ENCODE measurements around the gene ZSWIM5.
"Not testable (repeated sequence)": the region's sequence is repeated elsewhere in the genome, so short reads cannot be mapped to it uniquely, and the experiment has no call there.

Gene ZSWIM5

DNA sequence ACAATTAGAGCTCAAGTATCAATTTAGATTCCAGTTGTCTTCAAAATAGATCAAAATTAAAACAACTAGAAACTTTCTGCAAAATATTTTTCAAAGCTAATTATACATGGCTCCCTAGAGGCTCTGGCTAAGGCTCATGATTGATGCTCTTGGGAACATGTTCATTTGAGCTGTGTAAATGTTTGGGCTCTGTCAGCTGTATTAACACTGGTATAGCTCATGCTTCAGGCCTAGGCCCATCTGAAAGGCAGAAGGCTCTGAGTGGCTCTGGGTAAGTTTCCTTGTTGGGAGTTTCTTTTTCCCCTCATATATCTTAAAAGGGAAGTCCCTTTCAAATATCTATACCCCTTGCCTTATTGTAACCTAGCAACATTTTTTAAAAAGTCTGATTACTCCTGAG lies 113.1 kb downstream of the ZSWIM5 start:
- DNase-seq (ENCODE audit: low spot score) = no peak

DNA sequence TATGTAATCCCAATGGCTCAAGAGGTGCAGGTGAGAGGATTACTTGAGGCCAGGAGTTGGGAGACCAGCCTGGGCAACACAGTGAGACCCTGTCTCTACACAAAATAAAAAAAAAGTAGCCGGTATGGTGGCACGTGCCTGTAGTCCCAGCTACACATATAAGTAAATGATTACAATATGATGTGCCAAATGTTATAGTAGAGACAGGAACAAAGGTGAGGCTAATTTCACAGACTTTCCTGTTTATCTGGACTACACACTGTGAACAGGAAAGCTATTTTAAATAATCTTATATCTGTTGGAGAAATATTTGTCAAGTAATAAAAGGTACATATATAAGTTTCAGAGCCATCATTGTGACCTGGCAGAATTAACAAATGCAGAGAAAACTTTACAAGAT lies 116.7 kb downstream of the ZSWIM5 start:
- no peak for DNase-seq (ENCODE audit: low spot score)

GRCh38 chr1:45084562-45084961 lies 121.8 kb downstream of the ZSWIM5 start:
- DNase-seq (ENCODE audit: low spot score) = no peak

- DNase-seq (ENCODE audit: low spot score) = no peak
Observed at GRCh38 chr1:45079533-45079932, 126.9 kb downstream of the ZSWIM5 start.

DNA sequence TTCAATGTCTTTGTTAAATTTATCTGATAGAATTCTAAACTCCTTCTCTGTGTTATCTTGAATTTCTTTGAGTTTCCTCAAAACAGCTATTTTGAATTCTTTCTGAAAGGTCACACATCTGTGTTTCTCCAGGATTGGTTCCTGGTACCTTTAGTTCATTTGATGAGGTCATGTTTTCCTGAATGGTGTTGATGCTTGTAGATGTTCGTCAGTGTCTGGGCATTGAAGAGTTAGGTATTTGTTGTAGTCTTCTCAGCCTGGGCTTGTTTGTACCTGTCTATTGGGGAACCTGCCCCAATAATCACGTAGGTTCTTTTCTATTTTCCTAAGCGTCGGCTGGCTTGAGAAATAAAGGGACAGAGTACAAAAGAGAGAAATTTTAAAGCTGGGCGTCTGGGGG lies 129.4 kb downstream of the ZSWIM5 start:
- not testable (repeated sequence) for DNase-seq (ENCODE audit: low spot score)

- DNase-seq (ENCODE audit: low spot score) = no peak
Observed at GRCh38 chr1:45071567-45071966, 134.8 kb downstream of the ZSWIM5 start.

DNA sequence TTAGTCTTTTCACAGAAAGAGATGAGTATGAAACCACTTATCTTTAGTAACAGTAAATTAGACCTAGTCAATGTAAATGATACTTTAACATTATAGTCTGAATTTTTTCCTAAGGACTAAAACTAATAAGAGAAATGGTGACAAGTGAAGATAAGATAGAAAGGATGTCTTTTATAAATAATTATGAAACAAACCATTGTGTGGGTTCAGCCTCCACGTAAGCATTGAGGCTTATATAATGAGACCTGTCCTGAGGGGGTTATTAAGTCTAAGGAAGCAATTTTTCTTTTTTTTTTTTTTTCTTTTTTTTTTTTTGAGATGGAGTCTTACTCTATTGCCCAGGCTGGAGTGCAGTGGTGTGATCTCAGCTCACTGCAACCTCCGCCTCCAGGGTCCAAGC lies 138.6 kb downstream of the ZSWIM5 start:
- no peak for DNase-seq (ENCODE audit: low spot score)

DNA sequence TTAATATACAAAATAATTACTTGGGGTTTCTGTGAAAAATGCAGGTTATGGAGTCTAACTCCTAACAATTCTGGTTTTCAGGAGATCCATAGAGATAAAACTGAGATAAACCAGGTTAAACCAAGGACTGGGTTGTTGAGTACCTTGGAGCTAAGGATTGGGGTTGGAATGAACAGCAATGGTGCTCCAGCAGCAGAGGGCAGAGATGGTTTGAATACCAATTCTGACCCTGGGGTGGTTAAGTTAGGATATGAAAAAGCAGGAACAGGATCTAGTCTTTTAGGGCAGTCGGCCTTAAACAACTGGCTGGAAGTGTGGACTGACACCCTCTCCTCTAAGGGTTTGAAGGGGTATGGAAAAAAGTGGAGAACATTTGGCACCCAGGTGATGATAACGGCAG lies 141.3 kb downstream of the ZSWIM5 start:
- DNase-seq (ENCODE audit: low spot score) = no peak

DNA sequence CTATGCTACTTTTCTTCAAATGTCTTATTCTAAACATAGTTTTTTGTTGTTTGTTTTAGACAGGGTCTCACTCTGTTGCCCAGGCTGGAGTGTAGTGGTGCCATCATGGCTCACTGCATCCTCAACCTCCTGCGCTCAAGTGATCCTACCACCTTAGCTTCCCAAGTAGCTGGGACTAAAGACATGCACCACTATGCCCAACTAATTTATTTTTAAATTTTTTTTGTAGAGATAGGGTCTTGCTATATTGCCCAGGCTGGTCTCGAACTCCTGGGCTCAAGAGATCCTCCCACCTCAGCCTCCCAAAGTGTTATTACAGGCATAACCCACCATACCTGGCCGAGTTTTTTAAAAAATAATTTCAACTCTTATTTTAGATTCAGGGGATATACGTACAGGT lies 143.9 kb downstream of the ZSWIM5 start:
- DNase-seq (ENCODE audit: low spot score) = not testable (repeated sequence)

DNA sequence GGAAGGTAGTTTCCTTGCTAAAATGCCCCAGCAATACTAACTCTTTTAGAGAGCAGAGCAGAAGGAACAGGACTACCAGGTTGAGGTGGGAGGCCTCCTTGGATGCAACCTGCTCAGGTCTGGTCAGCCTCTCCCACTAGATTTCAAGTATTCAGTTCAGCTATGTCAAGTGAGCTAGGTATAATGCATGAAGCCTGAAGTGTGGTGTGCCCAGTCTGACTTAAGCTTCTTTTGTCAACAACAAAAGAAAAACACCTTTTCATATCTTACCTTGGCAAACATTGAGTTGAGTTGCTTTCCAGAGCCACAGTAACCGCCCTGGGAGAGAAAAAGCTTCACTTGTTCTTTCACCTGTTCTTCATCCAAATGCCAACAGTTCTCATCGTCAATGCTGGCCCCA lies 146.6 kb downstream of the ZSWIM5 start:
- DNase-seq (ENCODE audit: low spot score) = no peak

- DNase-seq (ENCODE audit: low spot score) = no peak
Observed at GRCh38 chr1:45057542-45057941, 148.9 kb downstream of the ZSWIM5 start.

GRCh38 chr1:45051005-45051772 lies 155.2 kb downstream of the ZSWIM5 start:
- DNase-seq (ENCODE audit: low spot score) = no peak

DNA sequence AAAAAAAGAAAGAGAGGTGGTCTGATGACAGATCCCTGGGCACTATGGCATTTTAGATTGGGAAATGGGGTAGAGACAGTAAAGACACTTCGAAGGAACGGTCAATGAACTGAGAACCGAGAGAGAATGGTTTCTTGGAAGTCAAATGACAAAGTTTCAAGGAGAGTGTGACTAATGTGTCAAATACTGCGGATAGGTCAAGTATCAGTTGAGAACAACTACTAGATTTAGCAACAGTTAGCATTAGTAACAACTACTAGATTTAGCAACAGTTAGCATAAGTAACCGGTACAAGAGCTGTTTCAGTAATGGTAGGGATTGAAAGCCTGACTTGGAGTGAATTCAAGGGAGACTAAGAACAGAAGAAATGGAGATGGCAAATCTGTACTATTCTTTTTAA lies 159.4 kb downstream of the ZSWIM5 start:
- no peak for DNase-seq (ENCODE audit: low spot score)

GRCh38 chr1:45044916-45045315 lies 161.5 kb downstream of the ZSWIM5 start:
- DNase-seq (ENCODE audit: low spot score) = no peak

GRCh38 chr1:45043094-45043493 lies 163.3 kb downstream of the ZSWIM5 start:
- DNase-seq (ENCODE audit: low spot score) = no peak

DNA sequence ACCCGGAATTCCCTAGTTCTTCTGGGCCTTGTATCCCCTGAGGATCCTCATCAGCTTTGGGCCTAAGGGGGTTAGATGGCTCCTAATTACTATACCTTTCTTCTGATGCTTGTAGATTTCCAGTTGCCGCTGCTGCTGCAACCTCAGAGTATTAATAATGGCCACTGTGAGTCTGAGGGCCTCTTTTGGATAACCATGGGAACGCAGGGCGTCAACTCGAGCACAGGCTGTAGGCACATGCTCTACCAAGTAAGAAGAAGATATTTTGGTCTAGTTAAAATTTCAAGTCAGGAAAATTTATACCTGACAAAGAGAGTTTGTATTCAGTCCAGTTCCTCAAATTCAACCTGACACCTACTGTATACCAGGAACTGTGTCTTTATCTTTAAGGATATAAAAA lies 166.1 kb downstream of the ZSWIM5 start:
- no peak for DNase-seq (ENCODE audit: low spot score)

DNA sequence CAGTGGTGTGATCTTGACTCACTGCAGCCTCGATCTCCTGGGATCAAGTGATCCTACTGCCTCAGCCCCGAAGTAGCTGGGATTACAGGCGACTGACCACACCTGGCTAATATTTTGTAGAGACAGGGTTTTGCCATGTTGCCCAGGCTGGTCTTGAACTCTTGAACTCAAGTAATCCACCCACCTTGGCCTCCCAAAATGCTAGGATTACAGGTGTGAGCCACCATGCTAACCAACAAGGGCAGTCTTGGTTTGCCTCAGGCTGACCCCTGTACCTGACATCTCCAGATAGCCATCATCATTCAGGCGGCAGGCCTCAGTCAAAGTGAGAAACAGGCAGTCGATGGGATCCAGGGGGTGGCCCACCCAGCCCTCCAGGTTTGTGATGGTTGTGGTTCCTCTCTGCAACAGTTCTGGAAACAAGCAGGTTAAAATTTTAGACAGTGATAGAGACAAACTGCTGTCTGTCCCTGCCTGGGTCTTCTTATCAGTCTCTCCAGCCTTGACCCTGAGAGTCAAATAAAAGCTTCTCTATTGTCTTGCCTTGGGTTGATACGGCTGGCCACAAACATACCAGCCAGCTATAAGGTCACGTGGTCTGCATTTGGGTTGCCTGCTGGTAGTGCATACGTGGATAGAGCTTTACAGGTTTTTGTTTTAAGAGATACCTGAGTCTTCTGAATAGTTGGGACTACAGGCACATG lies 167.6 kb downstream of the ZSWIM5 start:
- DNase-seq (ENCODE audit: low spot score) = no peak

DNA sequence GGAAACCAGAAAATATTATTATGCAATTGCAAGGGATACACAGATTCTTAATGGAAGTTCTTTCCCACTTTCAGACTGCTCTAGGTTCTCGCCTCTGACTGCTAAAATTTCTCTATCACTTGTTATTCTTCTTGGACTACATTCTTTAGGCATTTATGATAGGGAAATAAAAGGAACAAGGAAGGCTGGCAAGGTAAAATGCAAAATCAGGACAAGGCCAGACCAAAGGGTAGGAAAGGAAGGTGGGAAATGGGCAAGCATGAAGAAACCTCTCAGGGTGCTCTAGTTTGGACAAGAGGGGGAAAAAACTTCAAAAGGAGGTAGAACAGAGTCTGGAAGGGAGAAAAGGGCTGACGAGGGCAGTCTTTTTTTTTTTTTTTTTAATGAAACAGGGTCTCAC lies 168.2 kb downstream of the ZSWIM5 start:
- DNase-seq (ENCODE audit: low spot score) = no peak

GRCh38 chr1:45037456-45037855 lies 168.9 kb downstream of the ZSWIM5 start:
- no peak for DNase-seq (ENCODE audit: low spot score)

- no peak for DNase-seq (ENCODE audit: low spot score)
Observed at GRCh38 chr1:45035631-45036301, 170.6 kb downstream of the ZSWIM5 start.

- DNase-seq (ENCODE audit: low spot score) = no peak
Observed at GRCh38 chr1:45033356-45033755, 173.0 kb downstream of the ZSWIM5 start.

DNA sequence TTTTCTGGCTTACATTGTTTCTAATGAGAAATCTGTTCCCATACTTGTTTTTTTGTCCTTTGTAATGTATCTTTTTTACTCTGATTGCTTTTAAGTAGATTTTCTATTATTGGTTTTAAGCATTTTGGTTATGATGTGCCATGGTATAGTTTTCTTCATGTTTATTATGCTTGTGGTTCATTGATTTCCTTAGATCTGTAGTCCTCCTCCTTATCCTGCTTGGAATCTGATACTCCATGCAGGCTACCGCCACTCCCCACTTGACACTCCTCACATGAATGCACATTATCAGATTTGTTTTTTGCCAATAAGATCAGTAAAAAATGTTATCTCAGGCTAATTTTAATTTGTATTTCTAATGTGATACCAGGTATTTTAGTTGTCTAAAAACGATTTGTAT lies 173.6 kb downstream of the ZSWIM5 start:
- no peak for DNase-seq (ENCODE audit: low spot score)

GRCh38 chr1:45026446-45026845 lies 180.0 kb downstream of the ZSWIM5 start:
- DNase-seq (ENCODE audit: low spot score) = no peak
